DND-41 (cell line): ENCODE measurements around the gene UROC1.

Source experiments
- CTCF ChIP-seq: IDR thresholded peaks from 2 replicates; pipeline ENCODE4 v1.5.1; 2012; ENCODE audit warnings: borderline replicate concordance, low read length, moderate library complexity, mild to moderate bottlenecking; ENCODE audit not compliant: poor library complexity, severe bottlenecking; ENCODE audit errors: extremely low read depth
- EZH2 ChIP-seq: IDR thresholded peaks from 3 replicates; pipeline ENCODE4 v1.6.1; 2012; ENCODE audit warnings: borderline replicate concordance, low read depth, mild to moderate bottlenecking, moderate library complexity, low read length, inconsistent platforms; ENCODE audit not compliant: severe bottlenecking

- TF ChIP-seq EZH2 (no peak), CTCF (no peak)
Measured at GRCh38 chr3:126474498-126475412, 42.8 kb downstream of the UROC1 start.
